Erythroblast (primary cell): ENCODE results near the gene NTHL1.

Experiments
- DNase-seq, 2 experiments: peaks; one replicate each; lab custom pipeline; 2025; lab: John Stamatoyannopoulos, UW
- GATA1 ChIP-seq: IDR thresholded peaks from 2 replicates; pipeline ENCODE4 v1.6.1; 2011; ENCODE audit warnings: low read depth, mild to moderate bottlenecking, control low read depth, low read length, moderate library complexity
- POLR2A ChIP-seq: IDR thresholded peaks from 2 replicates; pipeline ENCODE4 v1.6.1; 2011; ENCODE audit warnings: mild to moderate bottlenecking, low read length

The NTHL1 gene

GRCh38 chr16:2064368-2064945 lies 16.8 kb upstream of the NTHL1 start:
- TF ChIP-seq POLR2A (no peak), GATA1 (no peak)
- DNase-seq: no peak

- no peak for DNase-seq
- TF ChIP-seq POLR2A: no peak
- no peak for TF ChIP-seq GATA1
Measured at GRCh38 chr16:2063861-2064260, 16.2 kb upstream of the NTHL1 start.

DNA sequence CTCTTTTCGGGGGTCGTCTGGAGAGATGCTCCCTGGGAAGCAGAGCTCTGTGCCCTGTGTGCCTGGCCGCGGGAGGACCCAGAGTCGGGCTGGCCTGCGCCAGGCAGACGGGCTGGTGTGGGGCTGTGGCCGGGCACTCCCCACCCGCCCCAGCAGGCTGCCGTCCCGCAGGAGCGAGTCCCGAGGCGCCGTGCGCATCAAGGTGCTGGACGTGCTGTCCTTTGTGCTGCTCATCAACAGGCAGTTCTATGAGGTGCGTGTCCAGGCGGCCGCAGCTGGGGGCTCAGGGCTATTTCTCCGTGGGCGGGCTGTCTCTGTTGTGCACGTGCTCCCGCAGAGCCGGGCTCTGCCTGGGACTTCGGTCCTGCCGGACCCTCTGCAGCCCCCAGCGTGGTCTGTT lies 15.2 kb upstream of the NTHL1 start:
- no peak for TF ChIP-seq POLR2A
- TF ChIP-seq GATA1: no peak
- DNase-seq: no peak

GRCh38 chr16:2061526-2061925 lies 13.9 kb upstream of the NTHL1 start:
- DNase-seq: no peak
- TF ChIP-seq POLR2A: no peak
- TF ChIP-seq GATA1: no peak

- TF ChIP-seq POLR2A (no peak), GATA1 (no peak)
- no peak for DNase-seq
Measured at GRCh38 chr16:2061023-2061422, 13.4 kb upstream of the NTHL1 start.

GRCh38 chr16:2060346-2060745 lies 12.7 kb upstream of the NTHL1 start:
- DNase-seq: no peak
- TF ChIP-seq GATA1 (no peak), POLR2A (no peak)

DNA sequence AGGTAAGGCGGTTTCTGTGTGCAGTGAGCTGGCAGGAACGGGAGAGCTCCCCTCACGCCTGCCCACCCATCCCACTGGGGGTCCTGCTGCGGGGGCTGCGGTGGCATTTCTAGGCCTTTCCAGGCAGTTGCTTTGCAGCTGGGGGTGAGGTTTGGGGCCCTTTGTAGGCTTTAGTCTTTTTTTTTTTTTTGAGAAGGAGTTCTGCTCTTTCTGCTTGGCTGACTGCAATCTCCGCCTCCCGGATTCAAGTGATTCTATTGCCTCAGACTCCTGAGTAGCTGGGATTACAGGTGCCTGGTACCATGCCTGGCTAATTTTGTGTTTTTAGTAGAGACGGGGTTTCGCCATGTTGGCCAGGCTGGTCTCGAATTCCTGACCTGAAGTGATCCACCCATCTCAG lies 11.2 kb upstream of the NTHL1 start:
- DNase-seq: no peak
- no peak for TF ChIP-seq POLR2A

- no peak for TF ChIP-seq GATA1
- no peak for TF ChIP-seq POLR2A
- DNase-seq: no peak
Measured at GRCh38 chr16:2058420-2058819, 10.8 kb upstream of the NTHL1 start.

- no peak for DNase-seq
- TF ChIP-seq POLR2A (no peak), GATA1 (no peak)
Measured at GRCh38 chr16:2057438-2057837, 9.8 kb upstream of the NTHL1 start.

DNA sequence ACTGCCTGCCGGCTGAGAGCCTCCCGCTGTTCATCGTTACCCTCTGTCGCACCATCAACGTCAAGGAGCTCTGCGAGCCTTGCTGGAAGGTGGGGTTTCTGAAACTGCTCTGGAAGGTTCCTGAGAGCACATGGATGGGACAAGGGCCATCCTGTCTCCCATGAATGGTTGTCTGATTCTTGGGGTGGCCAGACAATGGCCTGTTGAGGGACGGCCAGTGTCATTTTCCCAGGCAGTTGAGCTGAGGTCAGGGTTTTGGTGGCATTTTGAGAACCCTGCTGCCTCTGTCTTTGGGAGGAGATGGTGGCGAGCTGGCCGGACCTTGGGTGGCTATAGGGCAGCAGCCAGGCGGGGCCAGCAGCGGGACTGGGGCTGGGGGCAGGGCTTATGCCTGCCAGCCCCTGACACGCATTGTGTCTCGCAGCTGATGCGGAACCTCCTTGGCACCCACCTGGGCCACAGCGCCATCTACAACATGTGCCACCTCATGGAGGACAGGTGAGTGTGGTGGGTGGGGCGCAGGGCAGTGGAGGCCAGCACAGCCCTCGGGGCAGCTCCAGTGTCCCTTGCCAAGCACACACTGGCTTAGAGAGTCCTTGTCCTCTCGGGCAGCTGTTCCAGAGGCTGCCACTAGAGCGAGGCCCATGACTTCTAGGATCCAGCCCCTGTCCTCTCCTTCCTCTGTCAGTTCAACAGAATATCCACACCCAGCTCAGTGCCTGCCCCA lies 9.2 kb upstream of the NTHL1 start:
- TF ChIP-seq GATA1 (no peak), POLR2A (no peak)
- no peak for DNase-seq

GRCh38 chr16:2056077-2056476 lies 8.4 kb upstream of the NTHL1 start:
- no peak for TF ChIP-seq POLR2A
- no peak for TF ChIP-seq GATA1
- DNase-seq: no peak

DNA sequence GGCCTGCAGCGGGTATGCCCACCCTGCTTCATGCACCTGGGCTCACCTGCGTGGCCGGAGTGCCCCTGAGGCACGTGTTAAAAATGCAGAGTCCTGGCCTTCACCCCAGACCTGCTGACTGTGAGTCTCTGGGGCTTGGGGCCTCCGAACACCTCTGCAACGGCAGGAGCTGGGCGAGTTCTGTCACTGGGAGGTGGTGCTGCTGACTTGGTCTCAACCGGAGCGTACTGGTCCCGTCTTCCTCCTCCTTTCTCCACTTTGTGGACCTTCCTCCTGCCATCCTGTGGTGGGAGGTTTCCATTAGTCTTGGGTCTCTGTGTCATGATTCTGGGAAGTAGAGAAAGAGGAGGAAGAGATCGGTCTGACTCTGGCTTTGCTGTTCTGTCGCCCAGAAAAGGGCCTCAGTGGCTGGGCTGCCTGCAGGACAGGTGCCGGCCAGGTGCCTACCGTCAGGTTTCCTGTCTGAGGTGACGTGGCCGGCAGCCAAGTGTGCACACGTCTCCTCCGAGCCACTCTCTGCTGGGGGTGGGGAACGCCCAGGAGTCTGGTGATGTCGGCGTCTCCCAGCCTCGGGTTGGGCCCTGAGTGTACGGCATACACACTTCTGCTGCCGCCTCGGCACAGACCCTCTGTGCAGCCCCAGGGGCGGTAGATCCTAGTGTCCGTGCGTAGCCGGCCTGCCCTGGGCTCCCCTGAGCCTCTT lies 7.1 kb upstream of the NTHL1 start:
- DNase-seq: no peak
- TF ChIP-seq GATA1 (no peak), POLR2A (no peak)

DNA sequence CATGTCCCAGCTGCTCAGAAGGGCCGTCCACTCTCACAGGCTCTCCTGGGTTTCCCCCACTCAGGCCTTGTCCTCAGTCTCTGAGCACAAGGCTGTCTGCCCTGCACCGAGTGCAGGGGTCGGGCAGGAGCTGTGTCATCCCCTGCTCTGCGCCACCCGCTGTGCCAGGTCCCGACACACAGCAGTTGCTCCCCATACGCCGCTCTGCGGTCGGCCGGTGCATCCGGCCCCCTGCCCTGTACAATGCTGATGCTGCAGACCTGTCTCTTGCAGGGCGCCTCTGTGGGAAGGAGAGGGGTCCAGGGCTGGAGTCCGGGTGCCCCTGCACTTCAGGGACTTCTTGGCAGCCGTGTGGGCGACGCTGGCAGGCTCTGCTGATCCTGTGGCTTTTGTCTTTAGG lies 6.3 kb upstream of the NTHL1 start:
- no peak for DNase-seq
- TF ChIP-seq POLR2A: no peak
- no peak for TF ChIP-seq GATA1

- TF ChIP-seq GATA1 (no peak), POLR2A (no peak)
- no peak for DNase-seq
Measured at GRCh38 chr16:2053211-2053610, 5.6 kb upstream of the NTHL1 start.
